GM19043 (cell line): Measurements from ENCODE around the gene ACER3.
"Not testable (repeated sequence)": the region's sequence is repeated elsewhere in the genome, so short reads cannot be mapped to it uniquely, and the experiment has no call there.

Source experiments
- ATAC-seq: cut with Tn5 transposase; IDR thresholded peaks from one replicate; pipeline ENCODE4 v1.9.1; 2021; ENCODE audit warnings: low read depth; ENCODE audit not compliant: unreplicated experiment

The ACER3 gene

GRCh38 chr11:76862794-76863193, 2.1 kb downstream of the ACER3 start:
- not testable (repeated sequence) for ATAC-seq

- no peak for ATAC-seq
Observed at GRCh38 chr11:76863196-76863777, 2.6 kb downstream of the ACER3 start.

- no peak for ATAC-seq
Observed at GRCh38 chr11:76872959-76873827, 12.5 kb downstream of the ACER3 start.

GRCh38 chr11:76878014-76878413, 17.3 kb downstream of the ACER3 start:
- ATAC-seq = no peak

GRCh38 chr11:76880314-76880713, 19.6 kb downstream of the ACER3 start:
- no peak for ATAC-seq

GRCh38 chr11:76880956-76881355, 20.2 kb downstream of the ACER3 start:
- ATAC-seq = no peak

GRCh38 chr11:76885390-76886097, 24.8 kb downstream of the ACER3 start:
- no peak for ATAC-seq

- no peak for ATAC-seq
Observed at GRCh38 chr11:76888989-76889388, 28.3 kb downstream of the ACER3 start.

- ATAC-seq = no peak
Observed at GRCh38 chr11:76889411-76889975, 28.8 kb downstream of the ACER3 start.

GRCh38 chr11:76890329-76890728, 29.6 kb downstream of the ACER3 start:
- ATAC-seq = no peak

- no peak for ATAC-seq
Observed at GRCh38 chr11:76891285-76891684, 30.6 kb downstream of the ACER3 start.

- ATAC-seq = no peak
Observed at GRCh38 chr11:76891793-76892192, 31.1 kb downstream of the ACER3 start.

- no peak for ATAC-seq
Observed at GRCh38 chr11:76892306-76892705, 31.6 kb downstream of the ACER3 start.

GRCh38 chr11:76897233-76897632, 36.5 kb downstream of the ACER3 start:
- no peak for ATAC-seq

- no peak for ATAC-seq
Observed at GRCh38 chr11:76901144-76901543, 40.4 kb downstream of the ACER3 start.

GRCh38 chr11:76901622-76902021, 40.9 kb downstream of the ACER3 start:
- not testable (repeated sequence) for ATAC-seq

- ATAC-seq = no peak
Observed at GRCh38 chr11:76902121-76903014, 41.6 kb downstream of the ACER3 start.

GRCh38 chr11:76903325-76903724, 42.6 kb downstream of the ACER3 start:
- ATAC-seq = no peak

GRCh38 chr11:76910620-76911414, 50.1 kb downstream of the ACER3 start:
- no peak for ATAC-seq
